Panc1 (cell line): ENCODE results near the gene TULP4.

Source experiments
- CTCF ChIP-seq: fragments of 450-650 bp; IDR thresholded peaks from 2 replicates; pipeline ENCODE4 v1.5.1; 2017; ENCODE audit warnings: mild to moderate bottlenecking
- POLR2AphosphoS5 ChIP-seq: IDR thresholded peaks from 2 replicates; pipeline ENCODE4 v1.6.1; 2012; ENCODE audit warnings: mild to moderate bottlenecking, low read depth, low read length, moderate library complexity
- REST ChIP-seq, 2 experiments: IDR thresholded peaks; 2 replicates each; pipeline ENCODE4 v1.6.1; 2011 to 2012; ENCODE audit warnings: low read depth in 2 of 2, control low read depth in 1 of 2, low read length in 1 of 2, mild to moderate bottlenecking in 1 of 2, moderate library complexity in 1 of 2; ENCODE audit not compliant: insufficient read depth in 1 of 2
- SIN3A ChIP-seq: IDR thresholded peaks from 2 replicates; pipeline ENCODE4 v1.6.1; 2012; ENCODE audit warnings: low read depth, mild to moderate bottlenecking, low read length, moderate library complexity, borderline replicate concordance; ENCODE audit not compliant: insufficient read depth
- TCF7L2 ChIP-seq: IDR thresholded peaks from 2 replicates; pipeline ENCODE4 v1.6.1; 2011; ENCODE audit warnings: mild to moderate bottlenecking, low read depth, low read length, inconsistent platforms

DNA sequence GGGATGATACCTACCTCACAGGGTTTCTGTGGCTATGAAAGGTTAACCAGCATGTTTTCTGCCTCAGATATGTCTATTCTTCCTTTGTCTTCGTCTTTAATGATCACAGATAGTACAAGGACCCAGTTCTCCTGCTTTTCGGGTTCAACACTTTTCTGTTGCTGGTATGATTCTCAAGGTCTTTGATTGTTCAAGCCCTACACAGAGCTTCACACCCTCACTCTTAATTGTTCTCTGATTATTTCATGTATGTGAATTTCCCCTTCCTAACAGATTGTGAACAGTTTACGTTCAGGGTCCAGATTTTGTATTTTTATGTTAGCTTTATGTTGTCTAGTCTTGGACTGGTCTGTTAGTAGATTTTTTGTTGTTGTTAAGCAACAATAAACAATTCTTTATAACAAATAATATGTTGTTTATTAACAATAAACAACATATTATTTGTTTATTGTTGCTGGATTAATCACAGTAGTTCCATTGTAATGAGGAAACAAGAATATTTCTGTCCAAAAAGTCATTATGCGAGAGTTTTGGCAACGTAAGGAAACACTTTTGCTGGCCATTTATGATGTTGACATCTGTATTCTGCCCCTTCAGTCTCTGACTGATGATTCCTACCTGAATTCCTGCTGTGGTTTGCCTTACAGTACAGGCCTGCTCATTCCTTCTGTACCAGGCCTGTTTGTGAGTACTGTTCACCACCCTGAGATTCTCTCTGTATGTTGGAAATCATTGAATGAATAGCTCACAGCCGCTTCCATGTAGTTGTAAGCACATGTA is 27.2 kb upstream of the TULP4 start:
- TF ChIP-seq CTCF, result no peak
- no peak for TF ChIP-seq POLR2AphosphoS5
- no peak for TF ChIP-seq TCF7L2
- no peak for TF ChIP-seq SIN3A
- no peak for TF ChIP-seq REST (IDR thresholded peaks at IDR 0.05; ENCODE audit: insufficient read depth in 1 of 2, low read depth in 2 of 2, low read length in 1 of 2)
